HCT116 (cell line): ENCODE data around the gene NT5DC2.

Experiments used
- EZH2 ChIP-seq: fragments of 200-600 bp; sonication (generic); IDR thresholded peaks from 2 replicates; pipeline ENCODE4 v1.6.1; 2017; ENCODE audit warnings: antibody characterized with exemption, mixed run types
- EZH2phosphoT487 ChIP-seq: fragments of 200-600 bp; IDR thresholded peaks from 2 replicates; pipeline ENCODE4 v1.6.1; 2018; ENCODE audit warnings: antibody characterized with exemption, borderline replicate concordance
- JUND ChIP-seq: IDR thresholded peaks from 2 replicates; pipeline ENCODE4 v1.6.1; 2012
- POLR2A ChIP-seq: IDR thresholded peaks from 2 replicates; pipeline ENCODE4 v1.7.0; 2011; ENCODE audit warnings: borderline replicate concordance; ENCODE audit not compliant: insufficient read depth, insufficient read length; ENCODE audit errors: extremely low read depth
- POLR2AphosphoS5 ChIP-seq: IDR thresholded peaks from 2 replicates; pipeline ENCODE4 v1.6.1; 2011; ENCODE audit warnings: mild to moderate bottlenecking, low read depth, low read length, moderate library complexity
- RAD21 ChIP-seq: IDR thresholded peaks from 2 replicates; pipeline ENCODE4 v1.6.1; 2012; ENCODE audit warnings: low read depth, mild to moderate bottlenecking
- SRF ChIP-seq: IDR thresholded peaks from 2 replicates; pipeline ENCODE4 v1.6.1; 2012; ENCODE audit warnings: low read depth
- TF ChIP-seq, protein P1 (sequence below), 3 experiments: fragments of 200-600 bp in 1 of 3; sonication (generic) in 1 of 3; IDR thresholded peaks in 2 of 3; conservative IDR thresholded peaks in 1 of 3; 2 replicates each; pipeline ENCODE4 v1.5.1; 2012 to 2017; ENCODE audit warnings: low read depth in 2 of 3, low read length in 2 of 3, antibody characterized with exemption in 1 of 3, borderline replicate concordance in 1 of 3, control low read depth in 1 of 3, mild to moderate bottlenecking in 1 of 3, mixed read lengths in 1 of 3, mixed run types in 1 of 3, moderate library complexity in 1 of 3; ENCODE audit not compliant: insufficient read depth in 1 of 3
- TF ChIP-seq, protein P2 (sequence below): IDR thresholded peaks from 2 replicates; pipeline ENCODE4 v1.6.1; 2012
- TF ChIP-seq, protein P3 (sequence below): IDR thresholded peaks from 2 replicates; pipeline ENCODE4 v1.6.1; 2012
- TF ChIP-seq, protein P4 (sequence below): IDR thresholded peaks from 2 replicates; pipeline ENCODE4 v1.6.1; 2012; ENCODE audit warnings: low read depth

DNA sequence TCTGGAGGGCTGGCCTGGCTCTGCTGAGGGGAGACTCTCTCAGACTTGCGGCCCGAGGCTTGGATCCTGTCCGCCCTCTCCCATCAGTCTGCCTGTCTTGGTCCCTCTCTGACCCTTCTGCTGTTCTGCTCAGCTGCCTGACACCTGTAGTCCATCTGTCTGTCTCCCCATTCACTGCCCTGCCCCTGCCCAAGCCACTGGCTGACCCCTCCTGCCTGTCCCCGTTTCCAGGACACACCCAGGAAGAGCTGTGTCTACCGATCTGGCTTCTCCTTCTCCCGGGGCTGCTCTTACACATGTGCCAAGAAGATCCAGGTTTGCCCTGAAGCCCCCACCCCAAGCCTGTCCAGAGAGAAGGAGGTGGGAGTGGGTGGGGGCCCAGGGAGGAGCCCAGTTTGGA is 18.5 kb downstream of the NT5DC2 start:
- TF ChIP-seq, protein P1, sequence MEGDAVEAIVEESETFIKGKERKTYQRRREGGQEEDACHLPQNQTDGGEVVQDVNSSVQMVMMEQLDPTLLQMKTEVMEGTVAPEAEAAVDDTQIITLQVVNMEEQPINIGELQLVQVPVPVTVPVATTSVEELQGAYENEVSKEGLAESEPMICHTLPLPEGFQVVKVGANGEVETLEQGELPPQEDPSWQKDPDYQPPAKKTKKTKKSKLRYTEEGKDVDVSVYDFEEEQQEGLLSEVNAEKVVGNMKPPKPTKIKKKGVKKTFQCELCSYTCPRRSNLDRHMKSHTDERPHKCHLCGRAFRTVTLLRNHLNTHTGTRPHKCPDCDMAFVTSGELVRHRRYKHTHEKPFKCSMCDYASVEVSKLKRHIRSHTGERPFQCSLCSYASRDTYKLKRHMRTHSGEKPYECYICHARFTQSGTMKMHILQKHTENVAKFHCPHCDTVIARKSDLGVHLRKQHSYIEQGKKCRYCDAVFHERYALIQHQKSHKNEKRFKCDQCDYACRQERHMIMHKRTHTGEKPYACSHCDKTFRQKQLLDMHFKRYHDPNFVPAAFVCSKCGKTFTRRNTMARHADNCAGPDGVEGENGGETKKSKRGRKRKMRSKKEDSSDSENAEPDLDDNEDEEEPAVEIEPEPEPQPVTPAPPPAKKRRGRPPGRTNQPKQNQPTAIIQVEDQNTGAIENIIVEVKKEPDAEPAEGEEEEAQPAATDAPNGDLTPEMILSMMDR (IDR thresholded peaks at IDR 0.05 in 2 of 3, conservative IDR thresholded peaks at IDR 0.05 in 1 of 3; ENCODE audit: borderline replicate concordance in 1 of 3, insufficient read depth in 1 of 3, low read depth in 2 of 3, low read length in 2 of 3): no peak
- no peak for TF ChIP-seq EZH2
- TF ChIP-seq, protein P2, sequence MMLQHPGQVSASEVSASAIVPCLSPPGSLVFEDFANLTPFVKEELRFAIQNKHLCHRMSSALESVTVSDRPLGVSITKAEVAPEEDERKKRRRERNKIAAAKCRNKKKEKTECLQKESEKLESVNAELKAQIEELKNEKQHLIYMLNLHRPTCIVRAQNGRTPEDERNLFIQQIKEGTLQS: no peak
- TF ChIP-seq EZH2phosphoT487: no peak
- no peak for TF ChIP-seq POLR2A
- no peak for TF ChIP-seq JUND
- TF ChIP-seq, protein P3, sequence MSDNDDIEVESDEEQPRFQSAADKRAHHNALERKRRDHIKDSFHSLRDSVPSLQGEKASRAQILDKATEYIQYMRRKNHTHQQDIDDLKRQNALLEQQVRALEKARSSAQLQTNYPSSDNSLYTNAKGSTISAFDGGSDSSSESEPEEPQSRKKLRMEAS: no peak
- TF ChIP-seq, protein P4, sequence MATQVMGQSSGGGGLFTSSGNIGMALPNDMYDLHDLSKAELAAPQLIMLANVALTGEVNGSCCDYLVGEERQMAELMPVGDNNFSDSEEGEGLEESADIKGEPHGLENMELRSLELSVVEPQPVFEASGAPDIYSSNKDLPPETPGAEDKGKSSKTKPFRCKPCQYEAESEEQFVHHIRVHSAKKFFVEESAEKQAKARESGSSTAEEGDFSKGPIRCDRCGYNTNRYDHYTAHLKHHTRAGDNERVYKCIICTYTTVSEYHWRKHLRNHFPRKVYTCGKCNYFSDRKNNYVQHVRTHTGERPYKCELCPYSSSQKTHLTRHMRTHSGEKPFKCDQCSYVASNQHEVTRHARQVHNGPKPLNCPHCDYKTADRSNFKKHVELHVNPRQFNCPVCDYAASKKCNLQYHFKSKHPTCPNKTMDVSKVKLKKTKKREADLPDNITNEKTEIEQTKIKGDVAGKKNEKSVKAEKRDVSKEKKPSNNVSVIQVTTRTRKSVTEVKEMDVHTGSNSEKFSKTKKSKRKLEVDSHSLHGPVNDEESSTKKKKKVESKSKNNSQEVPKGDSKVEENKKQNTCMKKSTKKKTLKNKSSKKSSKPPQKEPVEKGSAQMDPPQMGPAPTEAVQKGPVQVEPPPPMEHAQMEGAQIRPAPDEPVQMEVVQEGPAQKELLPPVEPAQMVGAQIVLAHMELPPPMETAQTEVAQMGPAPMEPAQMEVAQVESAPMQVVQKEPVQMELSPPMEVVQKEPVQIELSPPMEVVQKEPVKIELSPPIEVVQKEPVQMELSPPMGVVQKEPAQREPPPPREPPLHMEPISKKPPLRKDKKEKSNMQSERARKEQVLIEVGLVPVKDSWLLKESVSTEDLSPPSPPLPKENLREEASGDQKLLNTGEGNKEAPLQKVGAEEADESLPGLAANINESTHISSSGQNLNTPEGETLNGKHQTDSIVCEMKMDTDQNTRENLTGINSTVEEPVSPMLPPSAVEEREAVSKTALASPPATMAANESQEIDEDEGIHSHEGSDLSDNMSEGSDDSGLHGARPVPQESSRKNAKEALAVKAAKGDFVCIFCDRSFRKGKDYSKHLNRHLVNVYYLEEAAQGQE: no peak
- TF ChIP-seq RAD21: no peak
- TF ChIP-seq SRF: no peak
- TF ChIP-seq POLR2AphosphoS5: no peak
